Lower leg skin (tissue), 4 donors: ENCODE measurements around the gene ADGRL3. TPM values are rescaled to one million over a fixed set of nuclear protein-coding genes. Genes with fewer than 3 reads are reported as not detected.

ENCODE experiments used
- DNase-seq, 2 donors: peaks; one replicate each; pipeline ENCODE4 v3.0.0-alpha.2; 2019; ENCODE audit warnings: low spot score in 2 of 2
- H3K4me3 ChIP-seq: fragments of 200-600 bp; sonication (generic); 2 replicates; pipeline ENCODE4 v1.5.1; 2017; ENCODE audit warnings: mild to moderate bottlenecking, low read depth; ENCODE audit not compliant: poor library complexity, severe bottlenecking
- CTCF ChIP-seq, 3 donors: fragments of 450-650 bp; IDR thresholded peaks; one replicate each; pipeline ENCODE4 v1.5.1; 2016; ENCODE audit warnings: antibody characterized with exemption in 3 of 3, mild to moderate bottlenecking in 3 of 3, moderate library complexity in 2 of 3
- POLR2A ChIP-seq, 2 donors: fragments of 450-650 bp; IDR thresholded peaks; one replicate each; pipeline ENCODE4 v1.6.1; 2016 to 2017; ENCODE audit warnings: antibody characterized with exemption in 2 of 2, mild to moderate bottlenecking in 1 of 2, moderate library complexity in 1 of 2
- WGBS, 2 donors: methylation state at CpG; one replicate each; pipeline ENCODE4 v1.1.5; 2018; 5-methylcytosine and 5-hydroxymethylcytosine counted together
- intact Hi-C: fragments of 100-400 bp; cut with DNase I; formaldehyde crosslinking; loops from one replicate; pipeline ENCODE4 v1.15.0; 2023; ENCODE audit warnings: low total_unique reads
- total RNA-seq, 4 donors: library from RNA; depleted of rRNA; stranded (reverse); fragments of >200 nt; gene quantifications; one replicate each; pipeline ENCODE4 v1.1.0, GENCODE V29; 2016

The ADGRL3 gene
- total RNA-seq, 4 donors from 2014 or later, result 1.8 to 21.2 (median 8.2) TPM

GRCh38 chr4:61541459-61541858, 341.3 kb downstream of the ADGRL3 start:
- no peak overlapping the region for H3K4me3 ChIP-seq
- intact Hi-C loops, result no loop called here
- DNase-seq, result no peak
- 90 to 92% methylated on average over 2 of the region's 2 CpGs for WGBS, 2 donors
- no peak for TF ChIP-seq POLR2A (IDR thresholded peaks at IDR 0.05)
- TF ChIP-seq CTCF (IDR thresholded peaks at IDR 0.05), result no peak

GRCh38 chr4:61543976-61544375, 343.9 kb downstream of the ADGRL3 start:
- 82 to 91% methylated on average over 3 of the region's 3 CpGs for WGBS, 2 donors
- DNase-seq, result no peak
- intact Hi-C loops, result no loop called here
- no peak for TF ChIP-seq POLR2A (IDR thresholded peaks at IDR 0.05)
- no peak for TF ChIP-seq CTCF (IDR thresholded peaks at IDR 0.05)
- H3K4me3 ChIP-seq, result no peak overlapping the region

GRCh38 chr4:61545902-61546480, 345.9 kb downstream of the ADGRL3 start:
- DNase-seq, result no peak
- intact Hi-C loops, result no loop called here
- no peak overlapping the region for H3K4me3 ChIP-seq
- TF ChIP-seq POLR2A (IDR thresholded peaks at IDR 0.05), result no peak
- TF ChIP-seq CTCF (IDR thresholded peaks at IDR 0.05), result no peak
- WGBS, 2 donors, result 41 to 63% methylated on average over 3 of the region's 3 CpGs

- TF ChIP-seq POLR2A (IDR thresholded peaks at IDR 0.05) (no peak), CTCF (IDR thresholded peaks at IDR 0.05) (no peak)
- no peak for DNase-seq
- H3K4me3 ChIP-seq, result no peak overlapping the region
- intact Hi-C loops, result no loop called here
- 94 to 96% methylated on average over 2 of the region's 2 CpGs for WGBS, 2 donors
These were observed 349.2 kb downstream of the ADGRL3 start for GRCh38 chr4:61549336-61549735.

GRCh38 chr4:61553557-61554125, 353.5 kb downstream of the ADGRL3 start:
- intact Hi-C loops, result no loop called here
- no peak for TF ChIP-seq POLR2A (IDR thresholded peaks at IDR 0.05)
- no peak for TF ChIP-seq CTCF (IDR thresholded peaks at IDR 0.05)
- 94 to 97% methylated on average over 1 of the region's 1 CpG for WGBS, 2 donors
- DNase-seq, result no peak
- no peak overlapping the region for H3K4me3 ChIP-seq

- no peak overlapping the region for H3K4me3 ChIP-seq
- intact Hi-C loops, result no loop called here
- WGBS, 2 donors, result 79 to 83% methylated on average over 3 of the region's 3 CpGs
- TF ChIP-seq POLR2A (IDR thresholded peaks at IDR 0.05) (no peak), CTCF (IDR thresholded peaks at IDR 0.05) (no peak)
- no peak for DNase-seq
These were observed 355.7 kb downstream of the ADGRL3 start for GRCh38 chr4:61555789-61556188.
